ENCODE results near the gene CMAS. TPM values are rescaled to one million over a fixed set of nuclear protein-coding genes. Genes with fewer than 3 reads are reported as not detected.
"Not testable (repeated sequence)": the region's sequence is repeated elsewhere in the genome, so short reads cannot be mapped to it uniquely, and the experiment has no call there.

The CMAS gene
- total RNA-seq, 1 donor, result 20.6 TPM

DNA sequence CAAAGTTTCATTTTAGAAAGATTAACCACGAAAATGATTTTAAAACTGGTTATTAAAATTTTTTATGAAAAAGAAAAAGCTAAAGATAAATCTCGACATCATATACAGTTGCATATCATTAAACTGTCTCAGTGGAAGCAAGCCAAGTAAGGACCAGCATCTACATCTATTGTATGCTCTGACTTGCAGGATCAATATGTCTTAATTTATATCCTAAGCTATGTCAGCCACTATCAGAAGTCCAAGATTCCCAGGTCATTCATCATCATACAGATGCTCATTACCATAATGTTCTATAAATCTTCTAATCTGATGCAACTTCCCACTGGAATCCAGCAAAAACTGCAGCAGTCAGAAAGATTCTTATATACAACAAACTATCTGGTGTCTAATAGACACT is 43.5 kb downstream of the CMAS start:
- TF ChIP-seq, protein P1, sequence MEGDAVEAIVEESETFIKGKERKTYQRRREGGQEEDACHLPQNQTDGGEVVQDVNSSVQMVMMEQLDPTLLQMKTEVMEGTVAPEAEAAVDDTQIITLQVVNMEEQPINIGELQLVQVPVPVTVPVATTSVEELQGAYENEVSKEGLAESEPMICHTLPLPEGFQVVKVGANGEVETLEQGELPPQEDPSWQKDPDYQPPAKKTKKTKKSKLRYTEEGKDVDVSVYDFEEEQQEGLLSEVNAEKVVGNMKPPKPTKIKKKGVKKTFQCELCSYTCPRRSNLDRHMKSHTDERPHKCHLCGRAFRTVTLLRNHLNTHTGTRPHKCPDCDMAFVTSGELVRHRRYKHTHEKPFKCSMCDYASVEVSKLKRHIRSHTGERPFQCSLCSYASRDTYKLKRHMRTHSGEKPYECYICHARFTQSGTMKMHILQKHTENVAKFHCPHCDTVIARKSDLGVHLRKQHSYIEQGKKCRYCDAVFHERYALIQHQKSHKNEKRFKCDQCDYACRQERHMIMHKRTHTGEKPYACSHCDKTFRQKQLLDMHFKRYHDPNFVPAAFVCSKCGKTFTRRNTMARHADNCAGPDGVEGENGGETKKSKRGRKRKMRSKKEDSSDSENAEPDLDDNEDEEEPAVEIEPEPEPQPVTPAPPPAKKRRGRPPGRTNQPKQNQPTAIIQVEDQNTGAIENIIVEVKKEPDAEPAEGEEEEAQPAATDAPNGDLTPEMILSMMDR (IDR thresholded peaks at IDR 0.05; ENCODE audit: extremely low read depth, low read depth, low read length), result no peak

DNA sequence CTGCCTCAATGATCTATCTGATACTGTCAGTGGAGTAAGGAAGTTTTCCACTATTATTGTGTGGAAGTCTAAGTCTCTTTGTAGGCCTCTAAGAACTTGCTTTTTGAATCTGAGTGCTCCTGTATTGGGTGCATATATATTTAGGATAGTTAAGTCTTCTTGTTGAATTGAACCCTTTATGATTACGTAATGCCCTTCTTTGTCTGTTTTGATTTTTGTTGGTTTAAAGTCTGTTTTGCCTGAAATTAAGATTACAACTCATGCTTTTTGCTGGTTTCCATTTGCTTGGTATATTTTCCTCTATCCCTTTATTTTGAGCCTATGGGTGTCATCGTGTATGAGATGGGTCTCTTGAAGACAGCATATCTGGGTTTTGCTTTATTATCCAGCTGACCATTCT is 53.0 kb downstream of the CMAS start:
- not testable (repeated sequence) for H2AFZ ChIP-seq (ENCODE audit: low read length); DNase-seq (ENCODE audit: insufficient read length, low spot score, missing footprints); H3K4me3 ChIP-seq (ENCODE audit: insufficient read depth, low read length); H4K20me1 ChIP-seq (ENCODE audit: insufficient read depth, low read length); H3K79me2 ChIP-seq (ENCODE audit: insufficient read depth, low read length); H3K36me3 ChIP-seq (ENCODE audit: insufficient read depth, low read length); H3K27me3 ChIP-seq (ENCODE audit: insufficient read depth, low read length); H3K9me3 ChIP-seq (ENCODE audit: low read depth, low read length); H3K27ac ChIP-seq (ENCODE audit: low read depth, low read length); H3K4me2 ChIP-seq (ENCODE audit: insufficient read depth, low read length)
- H3K4me1 ChIP-seq (ENCODE audit: insufficient read depth, low read length), result peaks cover 13% of the 10 kb centered on the region

More for the DNA sequence above, 43.5 kb downstream of the CMAS start:
- Histone ChIP-seq H3K4me3 (ENCODE audit: insufficient read depth, low read length) (no peak overlapping the region), H4K20me1 (ENCODE audit: insufficient read depth, low read length) (no peaks in the 10 kb centered on the region), H3K4me1 (ENCODE audit: insufficient read depth, low read length) (no peaks in the 10 kb centered on the region), H3K27me3 (ENCODE audit: insufficient read depth, low read length) (peaks cover 10% of the 10 kb centered on the region), H3K79me2 (ENCODE audit: insufficient read depth, low read length) (no peaks in the 10 kb centered on the region), H3K36me3 (ENCODE audit: insufficient read depth, low read length) (no peaks in the 10 kb centered on the region), H3K27ac (ENCODE audit: low read depth, low read length) (no peak overlapping the region), H3K4me2 (ENCODE audit: insufficient read depth, low read length) (no peak overlapping the region), H2AFZ (ENCODE audit: low read length) (no peak overlapping the region), H3K9me3 (ENCODE audit: low read depth, low read length) (no peaks in the 10 kb centered on the region)
- no peak for DNase-seq (ENCODE audit: insufficient read length, low spot score, missing footprints)

DNA sequence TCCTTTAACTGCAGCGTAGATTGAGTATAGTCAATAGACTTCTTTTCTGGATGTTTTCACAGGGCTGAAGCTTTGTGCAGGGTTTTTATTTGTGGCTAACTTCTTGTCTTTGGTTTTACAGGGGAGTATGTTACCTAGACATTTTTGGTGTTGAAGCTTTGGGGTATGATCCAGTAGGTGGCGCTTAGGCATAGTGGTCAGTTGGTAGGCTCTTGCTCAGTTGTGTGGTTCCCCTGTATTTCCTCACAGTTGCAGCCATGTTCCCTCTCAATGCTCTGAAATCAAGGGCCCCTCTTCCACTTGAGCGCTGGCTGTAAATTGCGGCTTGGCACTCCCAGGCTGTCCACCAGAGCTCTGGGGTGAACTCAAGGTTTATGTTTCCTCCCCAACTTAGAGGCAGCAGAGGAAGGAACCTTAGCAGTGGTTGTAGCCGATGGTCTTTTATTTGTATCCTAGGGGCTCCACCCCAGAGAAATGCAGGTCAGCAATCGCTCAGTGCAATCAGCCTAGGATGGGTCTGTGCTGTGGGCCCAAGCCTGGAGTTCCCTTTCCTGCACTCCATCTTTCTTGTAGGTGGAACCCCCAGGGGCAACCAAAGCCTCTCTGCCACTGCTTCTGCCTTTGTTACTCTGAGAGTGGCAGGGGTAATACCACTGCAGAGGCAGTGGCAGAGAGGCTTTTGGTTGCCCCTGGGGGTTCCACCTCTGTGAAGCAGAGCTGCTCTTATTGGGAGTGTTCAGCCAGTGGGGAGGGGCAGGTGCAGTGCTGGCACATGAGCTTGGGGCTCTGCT is 55.1 kb downstream of the CMAS start:
- TF ChIP-seq, protein P1 (IDR thresholded peaks at IDR 0.05; ENCODE audit: extremely low read depth, low read depth, low read length), result peak; percentile 76
- peak overlapping the region; percentile 51 for H3K27ac ChIP-seq (ENCODE audit: low read depth, low read length)
- no peaks in the 10 kb centered on the region for H3K9me3 ChIP-seq (ENCODE audit: low read depth, low read length)
- H3K4me1 ChIP-seq (ENCODE audit: insufficient read depth, low read length), result peaks cover 13% of the 10 kb centered on the region
- H3K36me3 ChIP-seq (ENCODE audit: insufficient read depth, low read length), result no peaks in the 10 kb centered on the region
- H3K4me3 ChIP-seq (ENCODE audit: insufficient read depth, low read length), result no peak overlapping the region
- H3K4me2 ChIP-seq (ENCODE audit: insufficient read depth, low read length), result peak overlapping the region; percentile 49
- no peak for DNase-seq (ENCODE audit: insufficient read length, low spot score, missing footprints)
- H3K27me3 ChIP-seq (ENCODE audit: insufficient read depth, low read length), result peaks cover 8% of the 10 kb centered on the region
- peak overlapping the region; percentile 69 for H2AFZ ChIP-seq (ENCODE audit: low read length)
- H4K20me1 ChIP-seq (ENCODE audit: insufficient read depth, low read length), result no peaks in the 10 kb centered on the region
- no peaks in the 10 kb centered on the region for H3K79me2 ChIP-seq (ENCODE audit: insufficient read depth, low read length)

DNA sequence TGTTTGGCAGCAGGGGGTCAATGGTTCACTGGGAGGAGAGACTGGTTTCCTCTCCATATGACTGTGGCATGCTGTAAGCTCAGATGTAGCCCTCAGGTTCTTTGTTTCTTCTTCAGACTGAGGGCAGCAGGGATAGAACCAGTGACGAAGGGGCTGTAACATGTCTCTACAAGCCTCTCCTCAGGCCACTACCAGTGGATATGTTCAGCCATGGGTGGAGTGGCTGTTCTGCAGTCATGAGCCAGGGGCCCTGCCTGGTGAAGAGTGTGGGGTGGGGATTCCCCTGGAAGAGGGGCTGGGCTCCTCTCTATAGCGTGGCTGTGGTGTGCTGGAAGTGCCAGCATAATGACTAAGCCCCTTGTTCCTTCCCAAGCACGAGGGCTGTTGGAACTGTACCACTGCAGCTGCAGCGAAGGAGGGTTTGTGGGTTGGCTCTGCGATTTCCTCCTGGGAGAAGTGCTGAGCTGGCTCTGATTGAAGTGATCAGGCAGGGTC is 55.8 kb downstream of the CMAS start:
- peak overlapping the region; percentile 51 for H3K27ac ChIP-seq (ENCODE audit: low read depth, low read length)
- H4K20me1 ChIP-seq (ENCODE audit: insufficient read depth, low read length), result no peaks in the 10 kb centered on the region
- TF ChIP-seq, protein P1 (IDR thresholded peaks at IDR 0.05; ENCODE audit: extremely low read depth, low read depth, low read length), result no peak
- no peaks in the 10 kb centered on the region for H3K79me2 ChIP-seq (ENCODE audit: insufficient read depth, low read length)
- H3K4me3 ChIP-seq (ENCODE audit: insufficient read depth, low read length), result peak overlapping the region; percentile 17
- H3K36me3 ChIP-seq (ENCODE audit: insufficient read depth, low read length), result no peaks in the 10 kb centered on the region
- peak overlapping the region; percentile 49 for H3K4me2 ChIP-seq (ENCODE audit: insufficient read depth, low read length)
- H3K27me3 ChIP-seq (ENCODE audit: insufficient read depth, low read length), result peaks cover 8% of the 10 kb centered on the region
- DNase-seq (ENCODE audit: insufficient read length, low spot score, missing footprints), result peak; percentile 86
- no peaks in the 10 kb centered on the region for H3K9me3 ChIP-seq (ENCODE audit: low read depth, low read length)
- peak overlapping the region; percentile 67 for H2AFZ ChIP-seq (ENCODE audit: low read length)
- peaks cover 13% of the 10 kb centered on the region for H3K4me1 ChIP-seq (ENCODE audit: insufficient read depth, low read length)
